Stimulated activated CD4-positive, alpha-beta T cell treated with anti-CD3 and anti-CD28 coated beads, TNF-alpha, amount 100 ng/mL, for 48 hours (primary cell): ENCODE data around the gene ADGRG3.

Source experiments
- DNase-seq, 3 donors: peaks; one replicate each; pipeline ENCODE4 v3.0.0-alpha.2; 2020; ENCODE audit warnings: low read depth in 3 of 3

The ADGRG3 gene

DNA sequence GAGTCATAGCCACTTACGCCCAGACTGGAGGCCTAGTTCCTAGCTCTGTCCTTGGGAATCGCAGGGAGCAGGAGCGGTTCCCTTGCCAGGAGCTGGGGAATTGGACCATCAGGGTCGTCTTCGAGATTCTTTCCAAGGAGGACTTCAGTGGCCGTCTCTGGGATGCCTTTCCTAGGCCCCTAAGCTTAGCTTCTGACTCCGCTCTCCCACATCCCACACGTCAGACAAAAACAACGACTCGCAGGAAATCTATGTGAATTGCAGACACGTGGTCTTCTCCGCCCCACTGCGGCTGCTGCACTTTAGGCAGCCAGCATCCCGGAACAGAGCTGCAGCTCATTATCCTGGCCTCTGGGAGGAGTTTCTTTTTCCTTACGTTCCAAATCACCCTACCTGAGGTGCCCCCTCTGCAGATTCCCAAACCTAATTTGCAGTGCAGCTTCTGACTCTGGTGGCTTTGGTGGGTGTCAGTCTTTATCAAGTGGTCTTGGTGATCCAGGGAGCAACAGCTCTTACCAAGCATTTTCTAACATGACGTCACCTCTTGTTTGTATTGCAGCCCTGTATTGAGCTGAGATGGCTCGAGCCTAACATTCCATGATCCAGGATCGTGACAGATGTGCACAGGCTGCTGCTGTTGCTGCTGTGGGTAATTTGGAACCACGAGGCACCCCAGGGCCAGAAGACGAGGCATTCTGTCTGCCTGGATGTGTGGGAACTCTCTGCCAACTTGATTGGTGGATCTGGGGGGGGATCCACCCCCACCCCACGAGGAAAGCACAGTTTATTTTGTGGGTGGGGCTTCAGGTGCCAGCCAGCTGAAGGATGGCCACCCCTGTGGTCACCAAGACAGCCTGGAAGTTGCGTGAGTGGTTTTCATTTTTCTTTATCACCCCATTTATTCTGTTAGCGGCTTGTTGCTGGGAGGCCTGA is 68.6 kb downstream of the ADGRG3 start:
- DNase-seq = peak in 1 of 3 donors; percentile 26

DNA sequence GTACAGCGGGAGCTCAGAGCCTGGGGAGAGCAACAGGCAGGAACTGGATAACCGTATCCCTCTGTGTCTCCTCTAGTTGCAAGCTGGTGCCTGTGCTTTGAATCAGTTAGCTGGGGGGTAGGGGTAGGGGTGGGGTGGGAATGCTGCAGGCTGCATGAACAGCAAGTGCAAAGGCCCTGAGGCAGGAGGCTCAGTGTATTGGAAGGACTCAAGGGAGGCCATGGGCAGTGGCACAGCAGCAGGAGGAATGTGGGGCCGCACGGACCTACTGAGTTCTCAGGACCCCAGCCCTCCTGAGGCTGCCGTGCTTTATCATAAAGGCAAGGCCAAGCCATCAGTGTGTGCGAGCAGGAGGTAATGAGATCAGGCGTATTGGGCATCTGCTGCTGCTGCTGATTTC is 70.7 kb downstream of the ADGRG3 start:
- no peak for DNase-seq
